Panc1 (cell line): Measurements from ENCODE around the gene SLC25A27. TPM values are rescaled to one million over a fixed set of nuclear protein-coding genes. Genes with fewer than 3 reads are reported as not detected.

Experiments used
- ATAC-seq: fragments of 200-7000 bp; cut with Tn5 transposase; 2 replicates; pipeline ENCODE4 v1.9.1; 2020; ENCODE audit warnings: mild to moderate bottlenecking, moderate library complexity
- BruUV-seq: library from RNA; stranded (reverse); fragments of 400-500 nt; replicated peaks from 2 replicates; lab custom pipeline; 2021; lab: Mats Ljungman, UMichigan
- CTCF ChIA-PET: fragments of 300-600 bp; sonication (Branson Sonifier 250); formaldehyde crosslinking; loops from one replicate; lab custom pipeline; 2022; ENCODE audit warnings: antibody characterized with exemption; lab: Charles Lee
- POLR2A ChIA-PET: fragments of 300-600 bp; sonication (Branson Sonifier 250); formaldehyde crosslinking; loops from one replicate; lab custom pipeline; 2022; ENCODE audit warnings: antibody characterized with exemption; lab: Charles Lee
- DNase-seq: peaks from one replicate; pipeline ENCODE4 v3.0.0-alpha.2; 2010; ENCODE audit warnings: low read depth, low spot score
- H3K27ac ChIP-seq: 2 replicates; pipeline ENCODE4 v1.5.1; 2011; ENCODE audit warnings: mild to moderate bottlenecking, low read length, inconsistent platforms
- H3K27me3 ChIP-seq: fragments of 200-500 bp; sonication (Bioruptor generic); 2 replicates; pipeline ENCODE4 v1.6.0; 2014; ENCODE audit warnings: low read length, inconsistent platforms; ENCODE audit not compliant: control insufficient read depth, insufficient read depth
- H3K36me3 ChIP-seq: fragments of 200-500 bp; sonication (Bioruptor generic); 2 replicates; pipeline ENCODE4 v1.5.1; 2014; ENCODE audit warnings: inconsistent platforms, mild to moderate bottlenecking, low read length, moderate library complexity; ENCODE audit not compliant: control insufficient read depth, insufficient read depth
- H3K4me1 ChIP-seq: 2 replicates; pipeline ENCODE4 v1.5.1; 2011; ENCODE audit warnings: inconsistent platforms, mild to moderate bottlenecking, low read length, moderate library complexity; ENCODE audit not compliant: control insufficient read depth, insufficient read depth
- H3K4me3 ChIP-seq, 2 experiments: 2 replicates each; pipeline ENCODE4 v1.5.1; 2011 to 2012; ENCODE audit warnings: low read depth in 2 of 2, low read length in 2 of 2, mild to moderate bottlenecking in 2 of 2, inconsistent platforms in 1 of 2, moderate library complexity in 1 of 2
- H3K9me3 ChIP-seq: fragments of 200-500 bp; sonication (Bioruptor generic); 2 replicates; pipeline ENCODE4 v1.5.1; 2014; ENCODE audit warnings: low read depth, mild to moderate bottlenecking, inconsistent platforms, low read length, moderate library complexity; ENCODE audit not compliant: control insufficient read depth, insufficient read depth
- POLR2AphosphoS5 ChIP-seq: IDR thresholded peaks from 2 replicates; pipeline ENCODE4 v1.6.1; 2012; ENCODE audit warnings: mild to moderate bottlenecking, low read depth, low read length, moderate library complexity
- SIN3A ChIP-seq: IDR thresholded peaks from 2 replicates; pipeline ENCODE4 v1.6.1; 2012; ENCODE audit warnings: low read depth, mild to moderate bottlenecking, low read length, moderate library complexity, borderline replicate concordance; ENCODE audit not compliant: insufficient read depth
- TCF7L2 ChIP-seq: IDR thresholded peaks from 2 replicates; pipeline ENCODE4 v1.6.1; 2011; ENCODE audit warnings: mild to moderate bottlenecking, low read depth, low read length, inconsistent platforms
- in situ Hi-C: cut with HindIII; loops from 2 replicates; pipeline ENCODE4 v1.10.0; 2016; ENCODE audit warnings: low sequenced_read_pairs, low pct_unique_long_range_greater_than_20kb
- intact Hi-C: fragments of 100-400 bp; cut with micrococcal nuclease; formaldehyde crosslinking; loops from one replicate; pipeline ENCODE4 v1.10.0; 2022; ENCODE audit not compliant: unreplicated experiment
- total RNA-seq: library from RNA; stranded (reverse); gene quantifications from one replicate; pipeline ENCODE4 v1.2.1, GENCODE V29; 2021; ENCODE audit not compliant: unreplicated experiment
- TF ChIP-seq, protein P1 (sequence below), 2 experiments: IDR thresholded peaks; 2 replicates each; pipeline ENCODE4 v1.6.1; 2011 to 2012; ENCODE audit warnings: low read depth in 2 of 2, control low read depth in 1 of 2, low read length in 1 of 2, mild to moderate bottlenecking in 1 of 2, moderate library complexity in 1 of 2; ENCODE audit not compliant: insufficient read depth in 1 of 2
- TF ChIP-seq, protein P2 (sequence below): fragments of 450-650 bp; IDR thresholded peaks from 2 replicates; pipeline ENCODE4 v1.5.1; 2017; ENCODE audit warnings: mild to moderate bottlenecking

The SLC25A27 gene
- total RNA-seq, 1 experiment from 2014 or later = 0.77 TPM

DNA sequence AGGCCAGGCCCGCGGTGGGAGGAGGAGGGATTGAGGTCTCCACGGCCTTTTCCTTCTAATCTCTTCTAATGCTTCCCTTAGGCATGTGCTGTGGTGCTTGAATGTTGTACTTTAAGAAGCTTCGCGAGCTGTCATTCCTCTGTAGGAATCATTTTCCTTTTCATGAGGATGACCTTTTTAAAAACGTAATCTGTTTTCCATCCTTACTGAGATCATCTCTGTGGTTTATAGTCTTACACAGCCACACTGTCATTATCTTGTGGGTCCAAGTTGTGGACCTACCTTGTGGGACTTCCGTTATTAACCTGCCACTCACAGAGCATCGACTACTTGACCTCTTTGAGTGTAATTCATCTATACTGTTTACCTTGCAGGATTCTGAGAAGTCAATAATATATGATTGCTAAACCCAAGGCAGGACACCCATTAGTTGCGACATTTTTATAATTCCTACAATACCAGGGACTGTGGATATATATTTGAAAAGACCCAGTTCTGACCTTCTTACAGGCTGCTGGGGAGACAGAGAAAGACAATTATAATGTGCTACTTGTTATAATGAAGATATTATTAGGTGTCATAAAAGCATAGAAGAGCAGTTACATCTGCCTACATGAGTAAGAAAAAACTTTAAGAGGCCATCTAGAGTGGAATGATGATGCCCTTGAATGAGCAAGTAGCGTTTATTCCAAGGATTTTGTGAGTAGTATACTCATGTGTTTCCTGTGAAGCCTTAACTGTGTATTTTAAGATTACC, 842 bp downstream of the SLC25A27 start:
- Histone ChIP-seq H3K27me3 (peaks cover 24% of the 10 kb centered on the region), H3K27ac (no peak overlapping the region), H3K36me3 (no peaks in the 10 kb centered on the region), H3K9me3 (no peaks in the 10 kb centered on the region), H3K4me1 (peaks cover 9% of the 10 kb centered on the region), H3K4me3 (peak overlapping the region; percentile 70 to 94)
- CTCF ChIA-PET = no interaction called here
- no TSS peak for BruUV-seq
- DNase-seq = no peak
- in situ Hi-C loops = no loop called here
- ATAC-seq = no peak
- TF ChIP-seq TCF7L2 (no peak), SIN3A (no peak), POLR2AphosphoS5 (no peak)
- TF ChIP-seq, protein P1, sequence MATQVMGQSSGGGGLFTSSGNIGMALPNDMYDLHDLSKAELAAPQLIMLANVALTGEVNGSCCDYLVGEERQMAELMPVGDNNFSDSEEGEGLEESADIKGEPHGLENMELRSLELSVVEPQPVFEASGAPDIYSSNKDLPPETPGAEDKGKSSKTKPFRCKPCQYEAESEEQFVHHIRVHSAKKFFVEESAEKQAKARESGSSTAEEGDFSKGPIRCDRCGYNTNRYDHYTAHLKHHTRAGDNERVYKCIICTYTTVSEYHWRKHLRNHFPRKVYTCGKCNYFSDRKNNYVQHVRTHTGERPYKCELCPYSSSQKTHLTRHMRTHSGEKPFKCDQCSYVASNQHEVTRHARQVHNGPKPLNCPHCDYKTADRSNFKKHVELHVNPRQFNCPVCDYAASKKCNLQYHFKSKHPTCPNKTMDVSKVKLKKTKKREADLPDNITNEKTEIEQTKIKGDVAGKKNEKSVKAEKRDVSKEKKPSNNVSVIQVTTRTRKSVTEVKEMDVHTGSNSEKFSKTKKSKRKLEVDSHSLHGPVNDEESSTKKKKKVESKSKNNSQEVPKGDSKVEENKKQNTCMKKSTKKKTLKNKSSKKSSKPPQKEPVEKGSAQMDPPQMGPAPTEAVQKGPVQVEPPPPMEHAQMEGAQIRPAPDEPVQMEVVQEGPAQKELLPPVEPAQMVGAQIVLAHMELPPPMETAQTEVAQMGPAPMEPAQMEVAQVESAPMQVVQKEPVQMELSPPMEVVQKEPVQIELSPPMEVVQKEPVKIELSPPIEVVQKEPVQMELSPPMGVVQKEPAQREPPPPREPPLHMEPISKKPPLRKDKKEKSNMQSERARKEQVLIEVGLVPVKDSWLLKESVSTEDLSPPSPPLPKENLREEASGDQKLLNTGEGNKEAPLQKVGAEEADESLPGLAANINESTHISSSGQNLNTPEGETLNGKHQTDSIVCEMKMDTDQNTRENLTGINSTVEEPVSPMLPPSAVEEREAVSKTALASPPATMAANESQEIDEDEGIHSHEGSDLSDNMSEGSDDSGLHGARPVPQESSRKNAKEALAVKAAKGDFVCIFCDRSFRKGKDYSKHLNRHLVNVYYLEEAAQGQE (IDR thresholded peaks at IDR 0.05; ENCODE audit: insufficient read depth in 1 of 2, low read depth in 2 of 2, low read length in 1 of 2) = no peak
- TF ChIP-seq, protein P2, sequence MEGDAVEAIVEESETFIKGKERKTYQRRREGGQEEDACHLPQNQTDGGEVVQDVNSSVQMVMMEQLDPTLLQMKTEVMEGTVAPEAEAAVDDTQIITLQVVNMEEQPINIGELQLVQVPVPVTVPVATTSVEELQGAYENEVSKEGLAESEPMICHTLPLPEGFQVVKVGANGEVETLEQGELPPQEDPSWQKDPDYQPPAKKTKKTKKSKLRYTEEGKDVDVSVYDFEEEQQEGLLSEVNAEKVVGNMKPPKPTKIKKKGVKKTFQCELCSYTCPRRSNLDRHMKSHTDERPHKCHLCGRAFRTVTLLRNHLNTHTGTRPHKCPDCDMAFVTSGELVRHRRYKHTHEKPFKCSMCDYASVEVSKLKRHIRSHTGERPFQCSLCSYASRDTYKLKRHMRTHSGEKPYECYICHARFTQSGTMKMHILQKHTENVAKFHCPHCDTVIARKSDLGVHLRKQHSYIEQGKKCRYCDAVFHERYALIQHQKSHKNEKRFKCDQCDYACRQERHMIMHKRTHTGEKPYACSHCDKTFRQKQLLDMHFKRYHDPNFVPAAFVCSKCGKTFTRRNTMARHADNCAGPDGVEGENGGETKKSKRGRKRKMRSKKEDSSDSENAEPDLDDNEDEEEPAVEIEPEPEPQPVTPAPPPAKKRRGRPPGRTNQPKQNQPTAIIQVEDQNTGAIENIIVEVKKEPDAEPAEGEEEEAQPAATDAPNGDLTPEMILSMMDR = no peak
- intact Hi-C loops = no loop called here
- POLR2A ChIA-PET = no interaction called here

DNA sequence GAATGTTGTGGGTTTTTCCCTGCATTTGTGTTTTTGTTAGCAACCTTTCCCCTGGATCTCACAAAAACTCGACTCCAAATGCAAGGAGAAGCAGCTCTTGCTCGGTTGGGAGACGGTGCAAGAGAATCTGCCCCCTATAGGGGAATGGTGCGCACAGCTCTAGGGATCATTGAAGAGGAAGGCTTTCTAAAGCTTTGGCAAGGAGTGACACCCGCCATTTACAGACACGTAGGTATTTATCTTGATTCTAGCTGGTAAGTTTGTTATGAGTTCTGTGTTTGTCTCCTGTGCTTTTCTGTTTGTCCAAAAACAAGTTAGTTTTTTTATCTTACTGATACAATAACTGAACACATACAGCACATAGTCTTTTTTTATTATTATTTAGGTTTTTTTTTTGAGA, 3.0 kb downstream of the SLC25A27 start:
- ATAC-seq (no peak), DNase-seq (no peak)
- CTCF ChIA-PET = no interaction called here
- Histone ChIP-seq H3K9me3 (no peaks in the 10 kb centered on the region), H3K27ac (no peak overlapping the region), H3K36me3 (no peaks in the 10 kb centered on the region), H3K4me1 (peaks cover 9% of the 10 kb centered on the region), H3K4me3 (no peak overlapping the region), H3K27me3 (peaks cover 24% of the 10 kb centered on the region)
- POLR2A ChIA-PET = no interaction called here
- in situ Hi-C loops = no loop called here
- no TSS peak for BruUV-seq
- intact Hi-C loops = no loop called here
- TF ChIP-seq TCF7L2 (no peak), SIN3A (no peak), POLR2AphosphoS5 (no peak)
- TF ChIP-seq, protein P1 (IDR thresholded peaks at IDR 0.05; ENCODE audit: insufficient read depth in 1 of 2, low read depth in 2 of 2, low read length in 1 of 2) = no peak
- TF ChIP-seq, protein P2 = peak; percentile 63
